Kidney epithelial cell (primary cell): Measurements from ENCODE around the gene AP3S2. TPM values are rescaled to one million over a fixed set of nuclear protein-coding genes. Genes with fewer than 3 reads are reported as not detected.

Source experiments
- DNase-seq: peaks from one replicate; pipeline ENCODE4 v3.0.0-alpha.2; 2010; ENCODE audit warnings: low read depth
- H3K27me3 ChIP-seq: 2 replicates; pipeline ENCODE4 v1.6.0; 2011; ENCODE audit warnings: low read length; ENCODE audit not compliant: control insufficient read depth, insufficient read depth
- H3K36me3 ChIP-seq: 2 replicates; pipeline ENCODE4 v1.5.1; 2011; ENCODE audit warnings: low read length; ENCODE audit not compliant: control insufficient read depth, insufficient read depth
- H3K4me3 ChIP-seq: 2 replicates; pipeline ENCODE4 v1.5.1; 2011; ENCODE audit warnings: low read depth, mild to moderate bottlenecking, control low read depth, low read length
- total RNA-seq: library from RNA; depleted of rRNA; stranded (reverse); fragments of >200 nt; gene quantifications from 2 replicates; pipeline ENCODE4 v1.2.3, GENCODE V29; 2015
- TF ChIP-seq, protein P1 (sequence below): IDR thresholded peaks from 2 replicates; pipeline ENCODE4 v1.5.1; 2011; ENCODE audit warnings: mild to moderate bottlenecking, moderate library complexity, low read length, control low read depth, inconsistent platforms; ENCODE audit not compliant: insufficient read depth, poor library complexity, severe bottlenecking

AP3S2 gene
- total RNA-seq, 1 donor from 2014 or later = 66.6 TPM

- H3K4me3 ChIP-seq = no peak overlapping the region
- H3K36me3 ChIP-seq = peaks cover 1% of the 10 kb centered on the region
- no peaks in the 10 kb centered on the region for H3K27me3 ChIP-seq
- TF ChIP-seq, protein P1, sequence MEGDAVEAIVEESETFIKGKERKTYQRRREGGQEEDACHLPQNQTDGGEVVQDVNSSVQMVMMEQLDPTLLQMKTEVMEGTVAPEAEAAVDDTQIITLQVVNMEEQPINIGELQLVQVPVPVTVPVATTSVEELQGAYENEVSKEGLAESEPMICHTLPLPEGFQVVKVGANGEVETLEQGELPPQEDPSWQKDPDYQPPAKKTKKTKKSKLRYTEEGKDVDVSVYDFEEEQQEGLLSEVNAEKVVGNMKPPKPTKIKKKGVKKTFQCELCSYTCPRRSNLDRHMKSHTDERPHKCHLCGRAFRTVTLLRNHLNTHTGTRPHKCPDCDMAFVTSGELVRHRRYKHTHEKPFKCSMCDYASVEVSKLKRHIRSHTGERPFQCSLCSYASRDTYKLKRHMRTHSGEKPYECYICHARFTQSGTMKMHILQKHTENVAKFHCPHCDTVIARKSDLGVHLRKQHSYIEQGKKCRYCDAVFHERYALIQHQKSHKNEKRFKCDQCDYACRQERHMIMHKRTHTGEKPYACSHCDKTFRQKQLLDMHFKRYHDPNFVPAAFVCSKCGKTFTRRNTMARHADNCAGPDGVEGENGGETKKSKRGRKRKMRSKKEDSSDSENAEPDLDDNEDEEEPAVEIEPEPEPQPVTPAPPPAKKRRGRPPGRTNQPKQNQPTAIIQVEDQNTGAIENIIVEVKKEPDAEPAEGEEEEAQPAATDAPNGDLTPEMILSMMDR = no peak
- no peak for DNase-seq
Observed at GRCh38 chr15:89801471-89802195, 92.2 kb downstream of the AP3S2 start.

DNA sequence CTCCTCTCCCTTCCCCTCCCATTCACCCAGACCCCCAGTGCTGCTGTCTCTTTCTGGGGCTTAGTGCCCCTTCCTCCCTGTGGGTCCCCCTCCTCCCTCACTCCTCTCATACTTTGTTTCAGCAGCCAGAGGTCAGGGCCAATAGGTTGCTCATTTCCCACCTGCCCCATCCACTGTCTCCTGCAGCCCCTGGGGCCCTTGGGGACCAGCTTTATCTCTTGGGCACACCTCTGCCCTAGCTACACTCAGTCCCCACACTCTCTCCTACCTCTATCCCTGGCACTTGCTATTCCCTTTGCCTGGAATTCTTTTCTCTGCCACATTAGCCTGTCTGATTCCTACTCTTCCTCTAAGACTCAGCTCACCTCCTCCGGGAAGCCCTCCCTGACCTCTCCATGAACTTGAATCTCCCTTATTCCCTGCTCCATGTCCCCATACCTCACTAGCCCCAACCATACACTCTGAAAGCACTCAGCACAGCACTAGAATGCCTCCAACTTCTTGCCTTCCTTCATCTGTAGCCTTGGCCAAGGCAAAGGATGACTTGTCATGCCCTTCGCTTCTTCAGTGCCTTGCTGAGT, 93.8 kb downstream of the AP3S2 start:
- Histone ChIP-seq H3K4me3 (no peak overlapping the region), H3K36me3 (peaks cover 1% of the 10 kb centered on the region), H3K27me3 (no peaks in the 10 kb centered on the region)
- TF ChIP-seq, protein P1 = no peak
- DNase-seq = no peak

GRCh38 chr15:89799011-89799911, 94.5 kb downstream of the AP3S2 start:
- Histone ChIP-seq H3K4me3 (no peak overlapping the region), H3K27me3 (no peaks in the 10 kb centered on the region), H3K36me3 (peaks cover 1% of the 10 kb centered on the region)
- no peak for DNase-seq
- TF ChIP-seq, protein P1 = no peak

DNA sequence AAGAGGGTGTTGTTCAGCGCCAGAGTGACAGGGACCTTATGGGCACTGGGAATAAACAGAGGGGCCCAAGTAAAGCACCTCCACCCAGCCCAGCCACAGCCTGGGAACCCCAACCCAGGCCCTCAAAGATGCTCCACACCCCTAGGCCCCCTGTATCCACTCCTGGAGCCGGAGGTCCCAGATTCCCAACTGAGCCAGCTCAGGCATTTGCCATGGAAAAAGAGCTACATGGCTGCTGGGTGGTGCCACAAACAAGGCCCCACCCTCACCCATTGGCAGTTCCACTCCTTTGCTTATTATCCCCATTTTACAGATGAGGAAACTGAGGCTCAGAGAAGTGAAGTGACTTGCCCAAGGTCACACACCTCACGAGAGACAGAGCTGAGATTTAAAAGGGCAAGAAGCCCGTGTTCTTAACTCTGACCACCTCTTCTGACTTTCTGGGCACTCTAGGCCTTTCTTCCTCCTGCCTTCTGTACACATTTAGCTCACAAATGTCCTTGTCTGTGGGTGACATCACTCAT, 96.1 kb downstream of the AP3S2 start:
- TF ChIP-seq, protein P1 = no peak
- Histone ChIP-seq H3K4me3 (no peak overlapping the region), H3K27me3 (no peaks in the 10 kb centered on the region), H3K36me3 (peaks cover 1% of the 10 kb centered on the region)
- no peak for DNase-seq

DNA sequence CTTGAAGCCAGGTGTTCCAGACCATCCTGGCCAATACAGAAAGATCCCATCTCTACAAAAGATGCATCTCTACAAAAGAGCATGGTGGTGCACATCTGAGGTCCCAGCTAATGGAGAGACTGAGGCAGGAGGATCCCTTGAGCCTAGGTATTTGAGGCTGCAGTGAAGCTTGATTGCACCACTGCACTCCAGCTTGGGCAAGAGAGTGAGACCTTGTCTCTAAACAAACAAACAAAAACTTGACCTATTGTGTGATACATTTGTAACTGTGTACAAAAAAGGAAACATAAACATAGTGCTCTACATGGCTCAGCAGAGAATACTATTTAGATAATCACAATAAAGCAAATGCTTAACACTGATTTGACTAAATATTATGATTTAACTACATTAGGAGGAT, 97.8 kb downstream of the AP3S2 start:
- TF ChIP-seq, protein P1 = no peak
- peaks cover 1% of the 10 kb centered on the region for H3K36me3 ChIP-seq
- DNase-seq = no peak
- no peaks in the 10 kb centered on the region for H3K27me3 ChIP-seq
- H3K4me3 ChIP-seq = no peak overlapping the region
